Measurements from ENCODE around the gene SETD3.

The SETD3 gene

DNA sequence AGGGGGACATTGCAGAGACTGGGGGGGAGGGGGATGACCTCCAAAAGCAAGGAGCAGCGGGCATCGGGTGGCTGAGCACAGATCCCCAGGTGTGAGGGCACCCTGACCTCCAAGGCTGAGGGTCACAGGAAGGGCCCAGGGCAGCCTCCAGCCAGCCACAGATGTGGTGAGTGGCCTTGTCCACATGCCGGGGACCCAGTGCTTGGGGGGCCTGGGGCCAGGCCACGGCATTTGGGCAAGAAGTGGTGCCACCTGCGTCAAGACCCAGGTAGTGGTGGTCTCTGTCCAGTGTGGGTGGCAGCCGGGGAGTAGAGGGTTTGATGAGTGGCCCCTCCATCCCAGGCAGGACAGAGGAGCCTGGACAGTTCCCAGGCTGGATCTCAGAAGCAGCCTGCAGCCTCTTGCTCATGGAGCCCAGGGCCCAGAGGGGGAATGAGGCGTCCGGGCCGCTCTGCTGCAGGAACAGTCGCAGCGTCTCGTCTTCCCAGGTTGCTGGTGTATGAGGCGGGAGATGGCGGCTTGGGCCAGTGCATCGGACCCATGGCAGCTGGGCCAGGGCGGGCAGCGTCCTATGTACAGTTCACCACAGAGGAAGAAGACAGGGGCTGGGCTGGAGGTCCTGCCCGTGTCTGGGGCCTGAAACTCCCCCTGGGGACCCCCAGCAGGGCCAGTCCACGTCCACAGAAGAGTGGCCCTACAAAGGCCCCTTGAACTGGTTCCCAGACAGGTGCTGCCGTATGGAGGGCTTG, 34.1 kb upstream of the SETD3 start:
- Histone ChIP-seq H3K79me2 (ENCODE audit: insufficient read depth, low read depth) (no peaks in the 10 kb centered on the region), H4K20me1 (ENCODE audit: insufficient read depth) (no peaks in the 10 kb centered on the region), H3K4me3 (IDR thresholded peaks at IDR 0.05; ENCODE audit: insufficient read depth, low read depth, low read length) (no peak overlapping the region), H3K27ac (no peak overlapping the region), H3K27me3 (ENCODE audit: insufficient read depth, low read depth) (no peaks in the 10 kb centered on the region), H3K4me1 (ENCODE audit: low read depth, poor library complexity, severe bottlenecking) (peaks cover 3% of the 10 kb centered on the region), H3K4me2 (no peak overlapping the region), H2AFZ (ENCODE audit: low read depth) (no peak overlapping the region), H3K36me3 (ENCODE audit: insufficient read depth) (no peaks in the 10 kb centered on the region), H3K9ac (no peak overlapping the region)
- no peak for TF ChIP-seq CTCF (conservative IDR thresholded peaks at IDR 0.05; ENCODE audit: low read depth, low read length)

- Histone ChIP-seq H3K4me1 (ENCODE audit: low read depth, poor library complexity, severe bottlenecking) (peaks cover 3% of the 10 kb centered on the region), H3K79me2 (ENCODE audit: insufficient read depth, low read depth) (no peaks in the 10 kb centered on the region), H3K9ac (no peak overlapping the region), H3K36me3 (ENCODE audit: insufficient read depth) (no peaks in the 10 kb centered on the region), H3K27ac (no peak overlapping the region), H4K20me1 (ENCODE audit: insufficient read depth) (no peaks in the 10 kb centered on the region), H3K4me3 (IDR thresholded peaks at IDR 0.05; ENCODE audit: insufficient read depth, low read depth, low read length) (no peak overlapping the region), H2AFZ (ENCODE audit: low read depth) (no peak overlapping the region), H3K27me3 (ENCODE audit: insufficient read depth, low read depth) (no peaks in the 10 kb centered on the region), H3K4me2 (no peak overlapping the region)
- TF ChIP-seq CTCF (conservative IDR thresholded peaks at IDR 0.05; ENCODE audit: low read depth, low read length): no peak
Measured at GRCh38 chr14:99513946-99514551, 33.4 kb upstream of the SETD3 start.

DNA sequence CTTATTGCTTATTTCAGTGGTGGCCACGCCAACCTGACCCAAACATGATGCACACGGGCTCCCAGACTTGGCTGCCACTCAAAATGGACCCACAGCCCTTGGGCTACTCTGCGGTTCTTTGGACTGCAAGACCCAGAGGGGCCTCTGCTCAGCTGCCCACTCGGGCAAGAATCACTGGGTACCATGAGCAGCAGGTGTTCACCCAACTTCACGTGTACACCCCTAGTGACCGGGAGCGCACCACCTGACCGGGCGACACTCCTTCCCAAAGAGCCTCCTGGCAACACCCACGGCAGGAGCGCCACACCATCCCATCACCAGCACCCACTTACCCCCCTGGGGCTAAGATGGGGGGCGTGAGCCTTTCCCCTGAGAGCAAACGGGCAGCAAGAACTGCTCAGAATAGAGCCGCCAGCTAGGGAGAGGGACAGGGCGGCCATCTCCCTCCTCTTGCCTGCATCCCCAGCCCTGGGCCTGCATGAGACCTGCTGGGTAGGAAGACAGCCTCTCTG, 32.6 kb upstream of the SETD3 start:
- no peaks in the 10 kb centered on the region for H4K20me1 ChIP-seq (ENCODE audit: insufficient read depth)
- no peak overlapping the region for H3K27ac ChIP-seq
- no peak overlapping the region for H3K4me3 ChIP-seq (IDR thresholded peaks at IDR 0.05; ENCODE audit: insufficient read depth, low read depth, low read length)
- H3K4me1 ChIP-seq (ENCODE audit: low read depth, poor library complexity, severe bottlenecking): peaks cover 5% of the 10 kb centered on the region
- no peak for TF ChIP-seq CTCF (conservative IDR thresholded peaks at IDR 0.05; ENCODE audit: low read depth, low read length)
- no peak overlapping the region for H2AFZ ChIP-seq (ENCODE audit: low read depth)
- no peak overlapping the region for H3K9ac ChIP-seq
- no peaks in the 10 kb centered on the region for H3K27me3 ChIP-seq (ENCODE audit: insufficient read depth, low read depth)
- no peak overlapping the region for H3K4me2 ChIP-seq
- no peaks in the 10 kb centered on the region for H3K79me2 ChIP-seq (ENCODE audit: insufficient read depth, low read depth)
- no peaks in the 10 kb centered on the region for H3K36me3 ChIP-seq (ENCODE audit: insufficient read depth)

DNA sequence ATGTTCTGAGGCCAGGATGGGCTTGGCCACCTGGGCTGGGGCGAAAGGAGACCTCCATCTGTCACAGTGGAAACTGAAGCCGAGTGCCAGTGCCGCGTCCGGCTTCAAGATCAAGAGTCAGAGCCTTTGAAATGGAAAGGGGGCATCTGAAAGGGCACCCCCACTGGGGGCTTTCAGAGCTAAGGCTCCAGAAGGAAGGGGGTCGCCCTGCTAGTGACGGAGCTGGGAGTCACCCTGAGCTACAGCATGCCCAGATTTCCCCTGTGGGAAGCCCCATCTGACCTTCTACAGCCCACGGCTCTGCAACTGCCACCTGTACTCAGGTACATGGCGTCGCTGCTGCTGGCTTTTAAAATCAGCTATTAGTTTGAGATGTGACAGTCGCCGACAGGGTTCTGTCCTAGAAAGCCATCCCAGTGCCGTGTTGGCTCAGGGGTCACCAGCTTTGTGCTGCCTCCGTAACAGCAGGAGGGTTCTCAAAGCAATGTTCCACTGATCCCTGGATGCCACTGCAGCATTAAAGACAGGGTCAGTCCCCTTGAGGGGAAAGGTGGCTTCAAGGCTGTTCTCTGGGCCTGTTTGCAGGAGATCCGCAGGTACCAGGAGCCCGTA, 32.0 kb upstream of the SETD3 start:
- no peak overlapping the region for H3K4me3 ChIP-seq (IDR thresholded peaks at IDR 0.05; ENCODE audit: insufficient read depth, low read depth, low read length)
- no peak overlapping the region for H3K27ac ChIP-seq
- TF ChIP-seq CTCF (conservative IDR thresholded peaks at IDR 0.05; ENCODE audit: low read depth, low read length): no peak
- no peaks in the 10 kb centered on the region; the same call in 1 of the 2 replicates for H3K36me3 ChIP-seq (ENCODE audit: insufficient read depth)
- no peaks in the 10 kb centered on the region for H4K20me1 ChIP-seq (ENCODE audit: insufficient read depth)
- no peaks in the 10 kb centered on the region for H3K79me2 ChIP-seq (ENCODE audit: insufficient read depth, low read depth)
- H2AFZ ChIP-seq (ENCODE audit: low read depth): no peak overlapping the region
- H3K27me3 ChIP-seq (ENCODE audit: insufficient read depth, low read depth): no peaks in the 10 kb centered on the region
- peaks cover 7% of the 10 kb centered on the region for H3K4me1 ChIP-seq (ENCODE audit: low read depth, poor library complexity, severe bottlenecking)
- no peak overlapping the region for H3K9ac ChIP-seq
- H3K4me2 ChIP-seq: no peak overlapping the region

Data from KMS-11 (cell line).